ENCODE data around the gene MOB2. TPM values are rescaled to one million over a fixed set of nuclear protein-coding genes. Genes with fewer than 3 reads are reported as not detected.
A peak's percentile ranks its signal among the peaks of the same experiment; 100 is the strongest.

Gene MOB2
- total RNA-seq, 1 donor from 2014 or later = 19.3 TPM

DNA sequence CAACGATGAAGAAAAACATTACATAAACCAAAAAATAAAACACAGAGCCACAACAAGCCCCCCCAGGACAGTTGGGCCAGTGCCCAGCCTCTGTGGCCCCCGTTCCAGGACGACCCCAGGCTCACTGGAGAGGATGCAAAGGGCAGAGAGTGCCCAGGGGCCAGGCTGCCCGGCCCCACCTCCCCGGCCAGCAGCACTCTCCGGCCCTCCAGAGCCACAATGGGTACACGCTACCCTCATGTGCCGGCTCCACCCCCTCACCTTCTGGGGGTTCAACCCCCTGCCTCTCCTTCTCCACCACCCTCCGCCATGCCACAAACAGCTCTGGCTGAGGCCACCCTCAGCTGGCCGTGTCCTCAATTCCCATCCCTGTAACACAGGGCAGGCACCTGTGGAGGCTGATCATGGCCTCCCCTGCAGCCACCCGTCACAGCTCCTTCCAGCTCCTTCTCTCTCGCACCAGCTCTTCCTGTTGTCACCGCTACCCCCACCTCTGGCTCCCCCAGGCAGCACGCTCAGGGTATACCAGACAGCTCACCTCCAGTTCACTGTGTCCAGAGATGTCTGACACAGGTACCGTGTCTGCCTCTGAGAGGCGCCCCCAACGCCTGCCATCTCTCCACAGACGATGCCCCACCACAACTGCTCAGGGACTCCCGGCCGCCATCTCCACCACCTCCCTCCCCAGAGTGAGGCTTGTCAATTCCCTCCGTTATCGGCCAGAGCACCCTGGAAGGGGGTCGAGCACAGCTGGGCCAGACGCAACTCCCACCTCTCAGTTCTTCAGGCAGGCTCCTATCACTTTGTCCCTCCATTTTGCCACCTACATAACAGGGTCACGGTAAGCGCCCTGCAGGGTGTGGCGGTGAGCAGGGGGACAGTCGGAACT, 30.8 kb upstream of the MOB2 start:
- Mint-ChIP-seq H3K4me3 (no peak overlapping the region), H3K27ac (ENCODE audit: unreplicated experiment) (peak overlapping the region; percentile 84), H3K27me3 (ENCODE audit: low read depth) (no peaks in the 10 kb centered on the region), H3K4me1 (peaks cover 24% of the 10 kb centered on the region), H3K9me3 (no peaks in the 10 kb centered on the region), H3K36me3 (ENCODE audit: low read depth) (no peaks in the 10 kb centered on the region)
- DNase-seq (ENCODE audit: low read depth, low spot score) = no peak
- TF ChIP-seq, protein P1, sequence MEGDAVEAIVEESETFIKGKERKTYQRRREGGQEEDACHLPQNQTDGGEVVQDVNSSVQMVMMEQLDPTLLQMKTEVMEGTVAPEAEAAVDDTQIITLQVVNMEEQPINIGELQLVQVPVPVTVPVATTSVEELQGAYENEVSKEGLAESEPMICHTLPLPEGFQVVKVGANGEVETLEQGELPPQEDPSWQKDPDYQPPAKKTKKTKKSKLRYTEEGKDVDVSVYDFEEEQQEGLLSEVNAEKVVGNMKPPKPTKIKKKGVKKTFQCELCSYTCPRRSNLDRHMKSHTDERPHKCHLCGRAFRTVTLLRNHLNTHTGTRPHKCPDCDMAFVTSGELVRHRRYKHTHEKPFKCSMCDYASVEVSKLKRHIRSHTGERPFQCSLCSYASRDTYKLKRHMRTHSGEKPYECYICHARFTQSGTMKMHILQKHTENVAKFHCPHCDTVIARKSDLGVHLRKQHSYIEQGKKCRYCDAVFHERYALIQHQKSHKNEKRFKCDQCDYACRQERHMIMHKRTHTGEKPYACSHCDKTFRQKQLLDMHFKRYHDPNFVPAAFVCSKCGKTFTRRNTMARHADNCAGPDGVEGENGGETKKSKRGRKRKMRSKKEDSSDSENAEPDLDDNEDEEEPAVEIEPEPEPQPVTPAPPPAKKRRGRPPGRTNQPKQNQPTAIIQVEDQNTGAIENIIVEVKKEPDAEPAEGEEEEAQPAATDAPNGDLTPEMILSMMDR (conservative IDR thresholded peaks at IDR 0.05) = no peak

DNA sequence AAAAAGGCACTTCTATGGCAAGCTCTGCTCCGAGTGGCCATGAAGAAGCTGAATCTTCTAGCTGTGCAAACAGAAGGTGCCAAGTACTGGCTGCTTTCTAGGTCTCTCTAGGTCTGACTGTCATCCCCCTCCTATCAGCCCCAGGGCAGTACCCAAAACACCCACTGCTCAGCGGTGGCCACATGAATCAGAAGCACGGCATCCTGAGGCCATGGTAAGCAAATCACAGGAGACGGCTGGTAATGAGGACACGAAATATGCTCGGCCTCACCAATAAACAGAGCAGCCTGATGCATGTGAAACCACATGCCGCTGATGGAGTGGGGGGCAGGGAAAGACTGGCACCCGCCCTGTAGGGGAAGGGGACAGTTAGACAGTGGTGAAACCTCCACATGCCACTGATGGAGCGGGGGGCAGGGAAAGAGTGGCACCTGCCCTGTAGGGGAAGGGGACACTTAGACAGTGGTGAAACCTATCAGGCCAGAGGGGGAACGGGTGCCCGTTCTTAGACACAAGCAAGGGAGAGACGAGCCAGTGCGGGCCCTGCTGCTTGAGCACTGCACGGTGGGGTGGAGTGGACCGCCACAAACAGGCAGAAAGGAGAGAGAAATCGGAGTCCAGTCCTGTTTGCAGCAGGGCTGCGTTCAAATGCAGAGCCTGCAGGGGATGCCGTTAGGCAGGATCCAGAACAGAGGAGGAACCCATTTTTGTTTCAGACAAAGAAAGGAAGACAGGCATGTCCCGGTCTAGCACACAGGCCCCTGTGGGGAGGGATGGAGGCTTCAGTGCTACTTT, 29.9 kb upstream of the MOB2 start:
- H3K27me3 Mint-ChIP-seq (ENCODE audit: low read depth) = no peaks in the 10 kb centered on the region
- TF ChIP-seq, protein P1 (conservative IDR thresholded peaks at IDR 0.05) = no peak
- H3K27ac Mint-ChIP-seq (ENCODE audit: unreplicated experiment) = no peak overlapping the region
- no peaks in the 10 kb centered on the region for H3K36me3 Mint-ChIP-seq (ENCODE audit: low read depth)
- H3K9me3 Mint-ChIP-seq = no peaks in the 10 kb centered on the region
- H3K4me3 Mint-ChIP-seq = no peak overlapping the region
- no peak for DNase-seq (ENCODE audit: low read depth, low spot score)
- H3K4me1 Mint-ChIP-seq = peaks cover 24% of the 10 kb centered on the region

DNA sequence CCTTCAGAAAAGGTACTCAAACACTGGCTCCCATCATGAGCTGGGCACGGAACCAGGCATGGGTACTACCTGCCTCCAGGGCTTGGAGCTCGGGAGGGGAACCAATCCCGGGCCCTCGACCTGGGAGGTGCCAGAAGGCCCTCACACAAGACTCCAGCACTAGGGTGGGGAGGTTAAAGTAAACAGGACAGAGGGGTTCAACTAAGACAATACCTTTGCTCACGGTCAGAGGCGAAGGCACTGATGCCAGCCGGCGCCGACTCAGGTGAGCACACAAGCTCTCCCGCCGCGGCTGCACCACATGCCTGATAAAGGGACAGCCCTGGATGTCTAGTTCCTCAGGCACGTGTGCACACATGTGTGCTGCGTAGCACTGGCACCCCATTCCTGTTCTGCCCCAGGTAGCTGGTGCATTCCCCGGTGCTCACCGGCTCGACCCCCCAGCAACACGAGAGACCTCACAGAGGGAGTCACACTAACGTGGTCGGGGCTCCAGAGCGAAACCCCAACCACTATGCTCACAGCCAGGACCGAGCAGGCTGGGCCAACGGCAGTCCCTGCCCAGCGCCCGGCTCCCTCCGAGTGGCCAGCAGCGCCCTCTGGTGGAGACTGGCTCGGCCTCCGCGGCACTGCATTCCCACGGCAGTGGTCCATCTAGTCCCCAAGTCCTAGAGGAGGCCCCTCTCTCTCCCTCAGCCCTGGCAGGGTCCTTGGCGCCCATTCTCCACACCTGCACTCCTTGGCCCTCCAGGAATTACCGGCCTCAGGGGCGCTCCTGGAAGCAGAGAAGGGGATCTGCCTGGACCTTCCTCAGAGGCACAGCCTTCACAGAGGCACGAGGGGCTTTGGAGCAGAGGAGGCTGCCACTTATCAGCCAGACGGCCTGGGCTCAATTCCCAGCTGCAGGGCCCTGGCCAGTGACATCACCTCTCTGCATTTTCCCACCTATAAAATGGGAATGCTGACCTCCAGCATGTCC, 28.8 kb upstream of the MOB2 start:
- H3K9me3 Mint-ChIP-seq = no peaks in the 10 kb centered on the region
- peak; percentile 96 for DNase-seq (ENCODE audit: low read depth, low spot score)
- H3K27me3 Mint-ChIP-seq (ENCODE audit: low read depth) = no peaks in the 10 kb centered on the region
- peaks cover 15% of the 10 kb centered on the region for H3K4me1 Mint-ChIP-seq
- no peaks in the 10 kb centered on the region for H3K36me3 Mint-ChIP-seq (ENCODE audit: low read depth)
- TF ChIP-seq, protein P1 (conservative IDR thresholded peaks at IDR 0.05) = peak; percentile 96
- no peak overlapping the region for H3K4me3 Mint-ChIP-seq
- no peak overlapping the region for H3K27ac Mint-ChIP-seq (ENCODE audit: unreplicated experiment)

DNA sequence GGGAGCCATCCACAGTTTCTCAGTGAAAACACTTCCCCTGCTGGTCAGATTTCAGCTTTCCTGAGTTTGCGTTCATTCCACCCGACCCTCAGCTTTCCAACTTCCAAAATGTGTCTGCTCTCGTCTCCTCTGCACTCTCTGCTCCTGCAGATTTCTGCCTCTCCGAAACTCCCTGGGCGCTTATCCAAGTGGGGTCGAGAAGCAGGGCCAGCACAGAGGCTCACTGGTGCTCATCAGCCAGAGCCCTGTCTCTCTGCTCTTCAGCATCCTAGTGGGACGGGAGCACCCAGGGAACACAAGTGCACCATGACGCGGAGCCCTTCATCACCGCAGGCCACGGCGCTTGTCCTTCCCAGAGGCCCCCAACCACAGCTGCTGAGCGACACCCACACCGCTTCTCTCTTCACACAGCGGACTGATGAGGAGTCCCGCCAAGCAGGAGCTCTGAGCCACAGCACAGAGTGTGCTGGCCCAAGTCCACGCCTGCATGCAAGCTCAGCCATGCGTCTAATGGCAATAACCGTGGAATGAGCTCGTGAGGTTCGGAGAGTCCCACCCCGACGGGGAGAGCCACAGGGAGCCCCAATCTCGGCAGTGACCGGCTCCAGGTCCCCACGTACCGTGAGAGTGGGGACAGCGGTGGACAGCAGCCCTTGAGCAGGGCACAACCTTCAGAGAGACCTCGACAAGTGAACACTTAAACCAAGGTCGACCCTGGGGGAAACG, 27.9 kb upstream of the MOB2 start:
- no peaks in the 10 kb centered on the region for H3K27me3 Mint-ChIP-seq (ENCODE audit: low read depth)
- peaks cover 18% of the 10 kb centered on the region for H3K4me1 Mint-ChIP-seq

More for the DNA sequence above, 27.9 kb upstream of the MOB2 start:
- H3K36me3 Mint-ChIP-seq (ENCODE audit: low read depth) = no peaks in the 10 kb centered on the region
- TF ChIP-seq, protein P1 (conservative IDR thresholded peaks at IDR 0.05) = no peak
- no peak overlapping the region for H3K4me3 Mint-ChIP-seq
- H3K27ac Mint-ChIP-seq (ENCODE audit: unreplicated experiment) = peak overlapping the region; percentile 52
- DNase-seq (ENCODE audit: low read depth, low spot score) = no peak
- H3K9me3 Mint-ChIP-seq = no peaks in the 10 kb centered on the region

All from neural crest cell (in vitro differentiated cells).